ENCODE data around the gene GULP1.
A peak's percentile ranks its signal among the peaks of the same experiment; 100 is the strongest.

The GULP1 gene

GRCh38 chr2:188365058-188365641, 73.5 kb downstream of the GULP1 start:
- no peak overlapping the region for H3K27ac ChIP-seq (replicated peaks; ENCODE audit: low read length)
- H3K14ac ChIP-seq (ENCODE audit: low read length), result no peak overlapping the region
- no peaks in the 10 kb centered on the region for H3K4me1 ChIP-seq (ENCODE audit: control insufficient read depth in 2 of 2, insufficient read depth in 1 of 2, low read depth in 1 of 2, low read length in 2 of 2)
- no peak overlapping the region for H3K18ac ChIP-seq (ENCODE audit: low read length)
- no peak overlapping the region for H2BK5ac ChIP-seq (ENCODE audit: low read length)
- H4K91ac ChIP-seq (ENCODE audit: low read depth, low read length, poor library complexity), result no peak overlapping the region
- H2BK12ac ChIP-seq (ENCODE audit: low read length), result no peak overlapping the region
- H2AFZ ChIP-seq (ENCODE audit: low read length), result no peak overlapping the region
- DNase-seq (ENCODE audit: low spot score), result no peak
- no peaks in the 10 kb centered on the region for H3K27me3 ChIP-seq (ENCODE audit: control insufficient read depth in 3 of 3, insufficient read depth in 3 of 3, low read depth in 1 of 3, low read length in 3 of 3)
- H3K4me3 ChIP-seq (ENCODE audit: low read length in 2 of 2), result no peak overlapping the region
- H2AK5ac ChIP-seq (ENCODE audit: low read depth, low read length), result no peak overlapping the region
- no peak overlapping the region for H3K23ac ChIP-seq (ENCODE audit: low read depth, low read length, poor library complexity)
- no peak overlapping the region for H3K4me2 ChIP-seq (ENCODE audit: insufficient read depth, low read length, poor library complexity, severe bottlenecking)
- H3K4ac ChIP-seq (ENCODE audit: low read length), result no peak overlapping the region
- no peaks in the 10 kb centered on the region for H3K36me3 ChIP-seq (replicated peaks in 1 of 2; ENCODE audit: control insufficient read depth in 2 of 2, insufficient read depth in 2 of 2, low read length in 2 of 2)
- no peak overlapping the region for H4K8ac ChIP-seq (ENCODE audit: low read depth, low read length)
- no peak overlapping the region for H3K9ac ChIP-seq (ENCODE audit: low read depth, low read length, poor library complexity)
- peaks cover 2% of the 10 kb centered on the region for H3K79me1 ChIP-seq (ENCODE audit: low read depth, low read length)
- H2BK15ac ChIP-seq (ENCODE audit: low read length), result no peak overlapping the region
- H3K9me3 ChIP-seq (replicated peaks in 1 of 2; ENCODE audit: control insufficient read depth in 2 of 2, insufficient read depth in 1 of 2, low read depth in 1 of 2, low read length in 2 of 2), result no peaks in the 10 kb centered on the region
- no peak overlapping the region for H2BK120ac ChIP-seq (ENCODE audit: low read depth, low read length)

DNA sequence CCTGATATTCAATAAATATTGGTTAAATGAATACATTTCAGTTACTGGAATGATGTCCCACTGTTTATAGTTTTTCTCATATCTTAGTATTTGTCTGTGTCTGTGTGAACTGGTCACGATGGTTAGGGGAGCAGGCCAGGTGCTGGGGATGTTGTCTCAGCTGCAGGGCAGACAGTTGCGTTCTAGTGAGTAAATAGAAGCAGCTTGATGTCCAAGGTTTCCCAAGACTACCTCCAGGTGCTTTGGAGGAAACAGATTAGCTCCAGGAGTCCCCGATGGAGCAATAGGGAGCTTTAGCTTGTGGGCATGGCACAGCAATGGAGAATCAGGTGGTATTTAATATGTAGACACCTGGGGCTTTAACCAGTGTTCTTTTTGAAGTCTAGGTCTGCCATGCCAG, 75.5 kb downstream of the GULP1 start:
- Histone ChIP-seq H2BK12ac (ENCODE audit: low read length) (no peak overlapping the region), H2AK5ac (ENCODE audit: low read depth, low read length) (no peak overlapping the region), H3K4me3 (ENCODE audit: low read length in 2 of 2) (no peak overlapping the region), H3K14ac (ENCODE audit: low read length) (no peak overlapping the region), H3K9me3 (replicated peaks in 1 of 2; ENCODE audit: control insufficient read depth in 2 of 2, insufficient read depth in 1 of 2, low read depth in 1 of 2, low read length in 2 of 2) (no peaks in the 10 kb centered on the region), H3K4ac (ENCODE audit: low read length) (no peak overlapping the region), H3K36me3 (replicated peaks in 1 of 2; ENCODE audit: control insufficient read depth in 2 of 2, insufficient read depth in 2 of 2, low read length in 2 of 2) (no peaks in the 10 kb centered on the region), H2BK5ac (ENCODE audit: low read length) (no peak overlapping the region), H3K9ac (ENCODE audit: low read depth, low read length, poor library complexity) (no peak overlapping the region), H3K18ac (ENCODE audit: low read length) (no peak overlapping the region), H3K4me1 (ENCODE audit: control insufficient read depth in 2 of 2, insufficient read depth in 1 of 2, low read depth in 1 of 2, low read length in 2 of 2) (no peaks in the 10 kb centered on the region), H2BK120ac (ENCODE audit: low read depth, low read length) (no peak overlapping the region), H3K27ac (replicated peaks; ENCODE audit: low read length) (no peak overlapping the region), H2AFZ (ENCODE audit: low read length) (no peak overlapping the region), H3K23ac (ENCODE audit: low read depth, low read length, poor library complexity) (no peak overlapping the region), H4K91ac (ENCODE audit: low read depth, low read length, poor library complexity) (no peak overlapping the region), H2BK15ac (ENCODE audit: low read length) (no peak overlapping the region), H3K27me3 (ENCODE audit: control insufficient read depth in 3 of 3, insufficient read depth in 3 of 3, low read depth in 1 of 3, low read length in 3 of 3) (no peaks in the 10 kb centered on the region), H4K8ac (ENCODE audit: low read depth, low read length) (no peak overlapping the region), H3K79me1 (ENCODE audit: low read depth, low read length) (peaks cover 2% of the 10 kb centered on the region), H3K4me2 (ENCODE audit: insufficient read depth, low read length, poor library complexity, severe bottlenecking) (no peak overlapping the region)
- no CpG with 5 or more reads among the region's 3 CpGs for WGBS, 2 donors (ENCODE audit: extremely low coverage in 2 of 2, insufficient read length in 2 of 2, insufficient replicate concordance in 1 of 2)
- DNase-seq (ENCODE audit: low spot score), result no peak

DNA sequence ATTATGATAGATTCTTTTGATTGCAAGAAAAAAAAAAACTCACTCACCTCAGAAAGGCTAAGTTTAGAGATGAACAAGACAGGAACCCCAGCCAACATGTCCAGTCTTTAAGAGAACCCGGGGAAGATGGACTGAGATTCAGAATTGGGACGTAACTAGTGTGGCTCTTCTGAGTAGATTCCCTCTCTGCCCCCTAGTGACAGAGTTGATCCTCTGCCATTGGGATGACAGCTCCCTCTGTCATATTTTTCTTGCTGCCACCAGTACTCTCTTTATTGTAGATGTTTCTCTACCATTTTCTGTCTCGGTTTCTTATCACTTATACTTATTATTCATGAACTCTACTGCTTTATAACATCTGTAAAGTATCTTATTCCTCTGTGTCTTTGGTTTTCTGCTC, 77.7 kb downstream of the GULP1 start:
- Histone ChIP-seq H3K23ac (ENCODE audit: low read depth, low read length, poor library complexity) (no peak overlapping the region), H3K27ac (replicated peaks; ENCODE audit: low read length) (no peak overlapping the region), H3K4ac (ENCODE audit: low read length) (no peak overlapping the region), H3K79me1 (ENCODE audit: low read depth, low read length) (peaks cover 2% of the 10 kb centered on the region), H4K91ac (ENCODE audit: low read depth, low read length, poor library complexity) (no peak overlapping the region), H3K27me3 (ENCODE audit: control insufficient read depth in 3 of 3, insufficient read depth in 3 of 3, low read depth in 1 of 3, low read length in 3 of 3) (no peaks in the 10 kb centered on the region), H3K9me3 (replicated peaks in 1 of 2; ENCODE audit: control insufficient read depth in 2 of 2, insufficient read depth in 1 of 2, low read depth in 1 of 2, low read length in 2 of 2) (no peaks in the 10 kb centered on the region), H4K8ac (ENCODE audit: low read depth, low read length) (no peak overlapping the region), H3K9ac (ENCODE audit: low read depth, low read length, poor library complexity) (no peak overlapping the region), H3K4me3 (ENCODE audit: low read length in 2 of 2) (no peak overlapping the region), H2AK5ac (ENCODE audit: low read depth, low read length) (no peak overlapping the region), H2BK15ac (ENCODE audit: low read length) (no peak overlapping the region), H3K14ac (ENCODE audit: low read length) (no peak overlapping the region), H3K4me1 (ENCODE audit: control insufficient read depth in 2 of 2, insufficient read depth in 1 of 2, low read depth in 1 of 2, low read length in 2 of 2) (no peaks in the 10 kb centered on the region), H2BK5ac (ENCODE audit: low read length) (no peak overlapping the region), H2BK120ac (ENCODE audit: low read depth, low read length) (no peak overlapping the region), H2BK12ac (ENCODE audit: low read length) (no peak overlapping the region), H3K4me2 (ENCODE audit: insufficient read depth, low read length, poor library complexity, severe bottlenecking) (no peak overlapping the region), H3K18ac (ENCODE audit: low read length) (no peak overlapping the region), H2AFZ (ENCODE audit: low read length) (no peak overlapping the region), H3K36me3 (replicated peaks in 1 of 2; ENCODE audit: control insufficient read depth in 2 of 2, insufficient read depth in 2 of 2, low read length in 2 of 2) (no peaks in the 10 kb centered on the region)
- no CpG with 5 or more reads among the region's 3 CpGs for WGBS, 2 donors (ENCODE audit: extremely low coverage in 2 of 2, insufficient read length in 2 of 2, insufficient replicate concordance in 1 of 2)
- DNase-seq (ENCODE audit: low spot score), result peak; percentile 14

GRCh38 chr2:188378371-188378950, 86.8 kb downstream of the GULP1 start:
- no peak overlapping the region for H3K27ac ChIP-seq (replicated peaks; ENCODE audit: low read length)
- no peak for DNase-seq (ENCODE audit: low spot score)
- H3K18ac ChIP-seq (ENCODE audit: low read length), result no peak overlapping the region
- H3K4me1 ChIP-seq (ENCODE audit: control insufficient read depth in 2 of 2, insufficient read depth in 1 of 2, low read depth in 1 of 2, low read length in 2 of 2), result no peaks in the 10 kb centered on the region
- no peak overlapping the region for H2AK5ac ChIP-seq (ENCODE audit: low read depth, low read length)
- no peak overlapping the region for H2AFZ ChIP-seq (ENCODE audit: low read length)
- H2BK12ac ChIP-seq (ENCODE audit: low read length), result no peak overlapping the region
- no CpG with 5 or more reads among the region's 5 CpGs for WGBS, 2 donors (ENCODE audit: extremely low coverage in 2 of 2, insufficient read length in 2 of 2, insufficient replicate concordance in 1 of 2)
- H2BK15ac ChIP-seq (ENCODE audit: low read length), result no peak overlapping the region
- H2BK120ac ChIP-seq (ENCODE audit: low read depth, low read length), result no peak overlapping the region
- no peak overlapping the region for H3K4me3 ChIP-seq (ENCODE audit: low read length in 2 of 2)
- H3K4ac ChIP-seq (ENCODE audit: low read length), result no peak overlapping the region
- peaks cover 0 to 3% of the 10 kb centered on the region in 2 donors for H3K36me3 ChIP-seq (replicated peaks in 1 of 2; ENCODE audit: control insufficient read depth in 2 of 2, insufficient read depth in 2 of 2, low read length in 2 of 2)
- no peak overlapping the region for H3K14ac ChIP-seq (ENCODE audit: low read length)
- H2BK5ac ChIP-seq (ENCODE audit: low read length), result no peak overlapping the region
- H3K79me1 ChIP-seq (ENCODE audit: low read depth, low read length), result no peaks in the 10 kb centered on the region
- no peak overlapping the region for H3K23ac ChIP-seq (ENCODE audit: low read depth, low read length, poor library complexity)
- H4K91ac ChIP-seq (ENCODE audit: low read depth, low read length, poor library complexity), result no peak overlapping the region
- no peak overlapping the region for H3K4me2 ChIP-seq (ENCODE audit: insufficient read depth, low read length, poor library complexity, severe bottlenecking)
- H3K27me3 ChIP-seq (ENCODE audit: control insufficient read depth in 3 of 3, insufficient read depth in 3 of 3, low read depth in 1 of 3, low read length in 3 of 3), result no peaks in the 10 kb centered on the region
- H3K9me3 ChIP-seq (replicated peaks in 1 of 2; ENCODE audit: control insufficient read depth in 2 of 2, insufficient read depth in 1 of 2, low read depth in 1 of 2, low read length in 2 of 2), result peaks cover 0 to 9% of the 10 kb centered on the region in 2 donors
- no peak overlapping the region for H4K8ac ChIP-seq (ENCODE audit: low read depth, low read length)
- no peak overlapping the region for H3K9ac ChIP-seq (ENCODE audit: low read depth, low read length, poor library complexity)

Data from neuronal stem cell (in vitro differentiated cells).